CD4-positive, alpha-beta T cell treated with Interleukin-4 for 1 hour (primary cell): ENCODE results near the gene SEMA3F.

Experiments
- DNase-seq, 2 donors: peaks; one replicate each; pipeline ENCODE4 v3.0.0-alpha.2; 2020 to 2022

The SEMA3F gene

GRCh38 chr3:50156549-50157493 is 1.7 kb downstream of the SEMA3F start:
- DNase-seq, result no peak

DNA sequence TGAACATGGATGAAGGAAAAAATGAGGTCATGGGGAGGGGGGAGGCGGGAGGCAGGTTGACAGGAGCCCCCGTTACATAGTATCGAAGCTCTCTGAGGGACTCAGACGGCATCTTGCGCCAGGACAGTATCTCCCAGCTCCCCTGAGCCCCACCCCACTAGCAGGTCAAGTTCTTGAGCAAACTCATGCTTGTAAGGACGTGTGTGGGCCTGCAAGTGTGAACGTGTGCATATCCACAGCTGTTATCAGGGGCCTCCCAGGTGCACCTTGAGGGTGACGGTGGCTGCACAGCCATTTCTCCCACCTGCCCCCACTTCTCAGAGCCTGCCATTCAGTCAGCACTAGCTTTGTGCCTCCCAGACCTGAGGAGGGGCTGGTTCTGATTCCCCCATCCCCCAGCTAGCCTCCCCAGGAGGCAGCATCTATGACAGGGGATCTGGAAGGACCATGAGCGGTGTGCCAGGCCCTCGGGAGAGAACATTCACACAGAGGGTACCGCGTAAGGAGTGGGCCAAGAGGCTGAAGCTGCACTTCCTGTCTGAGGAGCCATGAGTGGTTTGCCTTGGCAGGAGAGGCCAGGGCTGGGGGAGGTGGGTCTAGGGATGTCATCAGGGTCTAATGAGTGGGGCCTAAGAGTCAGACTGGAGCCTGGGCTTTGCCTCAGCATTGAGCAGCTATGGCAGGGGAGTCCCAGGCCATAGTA is 2.9 kb downstream of the SEMA3F start:
- no peak for DNase-seq

- DNase-seq, result no peak
These were observed 3.5 kb downstream of the SEMA3F start for GRCh38 chr3:50158530-50159146.

GRCh38 chr3:50160561-50160983 is 5.4 kb downstream of the SEMA3F start:
- DNase-seq, result no peak

- DNase-seq, result no peak
These were observed 6.2 kb downstream of the SEMA3F start for GRCh38 chr3:50161320-50161719.

DNA sequence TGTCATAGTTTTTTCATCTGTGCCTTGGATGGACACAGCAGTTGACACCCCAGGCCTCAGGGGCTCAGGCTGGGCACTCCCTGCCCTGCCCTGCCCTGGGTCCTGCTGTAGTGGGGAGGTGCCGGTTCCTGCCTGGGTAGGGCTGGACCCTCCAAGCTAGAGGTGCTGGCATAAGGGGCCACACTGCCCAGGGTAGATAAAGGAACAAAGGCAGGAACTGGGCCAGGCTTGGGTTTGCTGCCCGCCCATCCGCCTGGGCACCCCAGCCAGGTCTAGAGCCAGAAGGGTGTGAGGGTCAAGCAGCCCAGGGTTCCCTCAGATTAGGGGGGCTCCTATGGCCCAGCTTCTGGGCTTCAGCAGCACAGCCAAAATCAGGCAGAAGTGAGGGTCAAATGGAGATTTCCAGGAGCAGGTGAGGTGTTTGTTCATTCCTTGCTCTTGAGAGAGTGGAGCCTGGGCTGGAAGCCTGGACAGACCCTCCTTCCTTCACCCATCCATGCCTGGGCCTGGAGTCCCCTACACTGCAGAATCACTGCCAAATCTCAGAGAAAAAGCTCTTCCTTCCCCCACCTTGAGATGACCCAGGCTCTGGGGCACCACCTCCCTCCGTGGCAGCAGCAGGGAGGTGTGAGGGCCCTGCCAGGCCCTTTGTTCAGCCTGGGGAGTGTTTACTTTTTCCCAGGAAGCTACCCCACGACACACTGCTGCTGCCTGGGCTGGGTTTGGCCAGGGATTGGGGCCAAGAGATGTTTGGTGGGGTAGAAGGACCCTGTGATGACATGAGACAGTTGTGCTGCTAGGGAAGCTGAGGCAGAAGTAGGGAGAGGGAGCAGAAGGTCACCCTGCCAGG is 7.1 kb downstream of the SEMA3F start:
- DNase-seq, result no peak

DNA sequence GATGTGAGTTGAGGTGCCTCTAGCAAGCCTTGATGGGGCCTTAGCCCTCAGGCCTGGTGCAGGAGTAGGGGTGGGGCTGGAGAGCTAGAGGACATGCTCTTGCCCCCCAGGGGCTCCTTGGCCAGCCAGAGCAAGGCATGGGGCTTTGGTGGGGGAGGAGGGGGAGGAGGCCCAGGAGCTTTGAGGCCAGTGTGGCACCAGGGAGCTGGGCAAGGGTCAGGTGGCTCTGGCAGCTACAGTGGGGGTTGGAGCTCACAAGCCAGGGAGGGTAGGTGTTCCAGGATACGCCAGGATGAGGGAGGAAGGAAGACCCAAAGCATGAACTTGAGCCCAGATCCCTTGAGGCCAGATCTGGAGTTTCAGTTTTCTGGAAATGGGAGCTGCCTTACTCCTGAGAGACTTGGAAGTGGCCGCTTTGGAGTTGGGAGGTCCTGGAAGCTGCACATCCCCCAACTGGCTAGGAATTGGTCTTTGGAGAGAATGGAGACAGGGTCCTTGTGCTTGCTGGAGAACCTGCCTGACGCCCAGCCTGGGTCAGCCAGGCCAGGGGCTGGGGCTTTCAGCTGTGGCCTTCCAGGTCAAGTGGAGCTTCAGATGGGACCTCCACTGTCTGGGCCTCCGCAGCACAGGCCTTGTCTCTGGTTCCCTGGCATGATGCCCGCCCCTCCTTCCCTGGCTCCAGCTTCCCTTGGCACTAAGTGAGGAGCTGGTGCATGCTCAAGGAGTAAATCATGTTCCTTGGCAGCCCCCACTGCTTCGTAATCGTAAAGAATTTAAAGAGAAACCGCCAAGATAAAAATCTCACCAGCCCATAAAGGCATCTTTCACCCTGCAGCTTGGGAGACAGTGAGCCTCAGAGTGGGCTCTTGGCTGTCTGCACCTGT is 8.7 kb downstream of the SEMA3F start:
- DNase-seq, result no peak

DNA sequence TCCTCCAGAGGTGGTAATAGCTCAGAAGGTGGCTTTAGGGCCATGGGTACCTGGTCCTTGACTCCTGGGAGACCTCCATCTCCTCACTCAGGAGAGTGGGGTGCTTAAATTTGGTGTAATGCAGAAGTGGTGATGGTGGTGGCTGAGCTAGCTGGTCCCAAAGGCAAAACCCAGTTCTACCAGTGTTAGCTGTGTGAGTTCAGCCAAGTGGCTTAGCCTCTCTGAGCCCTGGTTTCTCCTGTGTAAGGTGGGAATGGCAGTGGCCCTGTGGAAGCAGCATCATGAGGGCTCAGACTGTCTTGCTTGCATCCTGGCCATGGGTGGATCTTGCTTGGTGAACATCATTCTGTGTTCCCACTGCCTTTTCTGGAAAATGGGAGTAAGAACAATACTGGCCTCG is 9.4 kb downstream of the SEMA3F start:
- DNase-seq, result no peak

GRCh38 chr3:50164984-50165909 is 10.1 kb downstream of the SEMA3F start:
- no peak for DNase-seq

GRCh38 chr3:50165910-50166538 is 10.9 kb downstream of the SEMA3F start:
- no peak for DNase-seq

GRCh38 chr3:50166620-50167019 is 11.5 kb downstream of the SEMA3F start:
- DNase-seq, result no peak

DNA sequence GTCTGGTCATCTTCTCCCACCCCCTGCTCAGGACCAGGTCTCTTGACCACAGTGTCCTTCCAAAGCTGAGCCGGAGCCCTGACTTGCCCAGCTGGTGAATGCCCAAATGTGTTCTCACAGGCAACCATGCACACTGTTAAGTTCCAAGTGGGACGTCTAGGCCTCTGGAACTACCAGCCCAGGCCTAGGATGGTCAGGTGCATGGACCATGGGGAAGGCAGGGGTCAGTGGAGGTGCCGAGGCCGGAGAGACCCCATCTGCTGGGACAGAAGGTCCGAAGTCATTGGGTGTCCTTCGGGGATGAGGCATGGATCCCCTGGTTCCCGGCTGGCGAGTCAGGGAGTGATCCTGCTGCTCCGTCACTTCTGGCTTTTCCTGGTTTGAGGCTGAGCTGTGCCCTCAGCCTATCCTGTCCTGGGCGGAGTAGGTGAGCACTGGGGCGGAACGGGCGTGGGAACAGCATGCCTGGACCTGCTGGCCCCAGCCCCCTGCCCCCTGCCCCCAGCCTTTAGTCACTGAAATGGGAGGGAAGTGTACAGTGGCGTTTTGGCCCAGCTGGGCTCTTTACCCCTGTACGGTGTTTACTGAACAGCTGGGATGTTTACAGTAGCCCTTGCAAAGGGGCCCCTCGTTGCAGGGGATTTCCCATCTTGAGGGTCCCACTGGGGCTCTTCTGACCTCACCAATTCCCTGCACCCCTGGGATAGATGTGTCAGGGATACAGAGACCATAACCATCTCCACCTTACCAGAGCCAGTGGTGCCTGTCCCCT is 12.1 kb downstream of the SEMA3F start:
- no peak for DNase-seq

- DNase-seq, result no peak
These were observed 12.7 kb downstream of the SEMA3F start for GRCh38 chr3:50167841-50168209.

GRCh38 chr3:50168388-50168787 is 13.3 kb downstream of the SEMA3F start:
- no peak for DNase-seq

DNA sequence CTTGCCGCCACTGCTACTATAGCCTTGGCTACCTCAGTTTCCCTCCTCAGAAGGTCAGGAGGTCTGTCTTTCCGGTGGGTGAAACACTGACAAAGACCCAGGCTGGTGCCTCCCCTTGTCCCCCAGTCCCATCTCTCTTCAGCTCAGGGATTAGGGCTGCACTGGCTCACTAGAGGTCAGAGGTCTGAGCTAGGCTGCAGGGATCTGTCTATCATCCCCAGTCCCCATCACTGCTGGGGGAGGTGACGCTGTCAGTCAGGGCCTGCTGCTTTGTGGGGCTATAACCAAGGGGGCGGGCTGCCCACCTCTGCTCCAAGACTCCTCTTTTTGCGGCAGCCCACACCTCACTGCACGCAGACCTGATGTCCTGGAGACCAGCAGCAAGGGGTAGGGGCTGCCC is 13.7 kb downstream of the SEMA3F start:
- DNase-seq, result no peak

- DNase-seq, result no peak
These were observed 14.2 kb downstream of the SEMA3F start for GRCh38 chr3:50169232-50169832.

DNA sequence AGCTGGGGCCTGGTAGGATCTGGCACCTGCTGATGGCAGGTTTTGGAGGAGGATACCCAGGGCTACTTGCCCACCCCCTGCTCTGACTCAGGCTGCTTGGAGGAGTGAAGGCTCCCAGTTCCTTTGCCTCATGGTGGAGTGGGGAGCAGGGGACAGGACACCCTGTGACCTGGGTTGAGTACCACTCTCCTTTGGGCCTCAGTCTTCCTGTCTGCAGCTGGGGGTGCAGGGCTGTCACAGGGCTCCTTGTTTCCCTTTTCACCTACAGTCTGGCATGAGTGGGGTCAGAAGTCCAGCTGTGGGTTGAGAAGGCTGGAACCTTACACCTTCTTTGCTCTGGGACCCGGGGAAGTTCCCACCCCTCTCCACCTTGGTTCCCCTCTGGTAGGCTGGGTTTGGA is 14.7 kb downstream of the SEMA3F start:
- DNase-seq, result no peak

GRCh38 chr3:50170689-50171088 is 15.6 kb downstream of the SEMA3F start:
- DNase-seq, result peak in 1 of 2 donors; percentile 49
